H9 (cell line): Measurements from ENCODE around the gene KBTBD12. TPM values are rescaled to one million over a fixed set of nuclear protein-coding genes. Genes with fewer than 3 reads are reported as not detected.

Experiments
- DNase-seq: peaks from one replicate; pipeline ENCODE4 v3.0.0-alpha.2; 2017
- H2AFZ ChIP-seq: one replicate; pipeline ENCODE4 v1.6.1; 2013; ENCODE audit warnings: mild to moderate bottlenecking, low read length, control low read depth, moderate library complexity
- H2AK5ac ChIP-seq: 2 replicates; pipeline ENCODE4 v1.6.1; 2013; ENCODE audit warnings: low read length, control low read depth, mixed read lengths; ENCODE audit not compliant: insufficient read length
- H2BK120ac ChIP-seq: one replicate; pipeline ENCODE4 v1.6.1; 2013; ENCODE audit warnings: low read depth, mild to moderate bottlenecking, low read length, control low read depth, inconsistent platforms; ENCODE audit not compliant: poor library complexity, severe bottlenecking
- H2BK12ac ChIP-seq: 2 replicates; pipeline ENCODE4 v1.6.1; 2013; ENCODE audit warnings: low read length, control low read depth, mixed read lengths, low read depth; ENCODE audit not compliant: insufficient read length
- H2BK15ac ChIP-seq: 2 replicates; pipeline ENCODE4 v1.6.1; 2013; ENCODE audit warnings: low read depth, low read length, control low read depth
- H2BK20ac ChIP-seq: one replicate; pipeline ENCODE4 v1.6.1; 2013; ENCODE audit warnings: low read depth, mild to moderate bottlenecking, low read length, control low read depth, inconsistent platforms; ENCODE audit not compliant: poor library complexity, severe bottlenecking
- H2BK5ac ChIP-seq: 2 replicates; pipeline ENCODE4 v1.6.1; 2013; ENCODE audit warnings: low read length, control low read depth, mixed read lengths; ENCODE audit not compliant: insufficient read length
- H3K14ac ChIP-seq: 2 replicates; pipeline ENCODE4 v1.6.1; 2013; ENCODE audit warnings: low read length, control low read depth; ENCODE audit not compliant: insufficient read depth
- H3K18ac ChIP-seq: 2 replicates; pipeline ENCODE4 v1.6.1; 2013; ENCODE audit warnings: low read depth, mild to moderate bottlenecking, mixed read lengths, low read length, control low read depth; ENCODE audit not compliant: insufficient read length
- H3K23ac ChIP-seq: 2 replicates; pipeline ENCODE4 v1.6.1; 2013; ENCODE audit warnings: low read length, control low read depth, mixed read lengths, low read depth; ENCODE audit not compliant: insufficient read length
- H3K23me2 ChIP-seq: 2 replicates; pipeline ENCODE4 v1.6.1; 2013; ENCODE audit warnings: low read depth, mild to moderate bottlenecking, mixed read lengths, low read length, control low read depth; ENCODE audit not compliant: insufficient read length, poor library complexity, severe bottlenecking
- H3K27ac ChIP-seq: 2 replicates; pipeline ENCODE4 v1.5.1; 2013; ENCODE audit warnings: low read length, control low read depth, mixed read lengths, low read depth; ENCODE audit not compliant: insufficient read length
- H3K27me3 ChIP-seq: 2 replicates; pipeline ENCODE4 v1.6.1; 2013; ENCODE audit warnings: low read length, control low read depth, inconsistent platforms; ENCODE audit not compliant: insufficient read depth
- H3K4ac ChIP-seq: 2 replicates; pipeline ENCODE4 v1.6.1; 2013; ENCODE audit warnings: low read depth, mild to moderate bottlenecking, control low read depth, inconsistent platforms, low read length, moderate library complexity
- H3K4me1 ChIP-seq: 2 replicates; pipeline ENCODE4 v1.6.1; 2013; ENCODE audit warnings: low read length, control low read depth, inconsistent platforms; ENCODE audit not compliant: insufficient read depth
- H3K4me2 ChIP-seq: 2 replicates; pipeline ENCODE4 v1.6.1; 2013; ENCODE audit warnings: low read length, control low read depth, mixed read lengths; ENCODE audit not compliant: insufficient read length, insufficient read depth
- H3K56ac ChIP-seq: 2 replicates; pipeline ENCODE4 v1.6.1; 2013; ENCODE audit warnings: low read depth, mild to moderate bottlenecking, mixed read lengths, low read length, control low read depth; ENCODE audit not compliant: insufficient read length
- H3K79me1 ChIP-seq: 2 replicates; pipeline ENCODE4 v1.6.1; 2013; ENCODE audit warnings: low read depth, mild to moderate bottlenecking, moderate library complexity, low read length, control low read depth, inconsistent platforms; ENCODE audit not compliant: insufficient read depth, poor library complexity, severe bottlenecking
- H3K79me2 ChIP-seq: 2 replicates; pipeline ENCODE4 v1.6.1; 2013; ENCODE audit warnings: low read length, control low read depth, inconsistent platforms; ENCODE audit not compliant: insufficient read depth
- H3K9ac ChIP-seq: 2 replicates; pipeline ENCODE4 v1.6.1; 2013; ENCODE audit warnings: low read length, control low read depth, mixed read lengths; ENCODE audit not compliant: insufficient read length; ENCODE audit errors: extremely low read depth
- H3K9me3 ChIP-seq: one replicate; pipeline ENCODE4 v1.6.1; 2013; ENCODE audit warnings: low read depth, low read length, inconsistent platforms; ENCODE audit not compliant: control insufficient read depth
- H3T11ph ChIP-seq: one replicate; pipeline ENCODE4 v1.6.1; 2013; ENCODE audit warnings: mild to moderate bottlenecking, low read length, control low read depth, inconsistent platforms
- H4K20me1 ChIP-seq: one replicate; pipeline ENCODE4 v1.6.1; 2013; ENCODE audit not compliant: control insufficient read depth, insufficient read length, insufficient read depth
- H4K5ac ChIP-seq: 2 replicates; pipeline ENCODE4 v1.6.1; 2013; ENCODE audit warnings: low read depth, mild to moderate bottlenecking, mixed read lengths, low read length, control low read depth; ENCODE audit not compliant: insufficient read length
- H4K8ac ChIP-seq: replicated peaks from 2 replicates; pipeline ENCODE4 v1.6.1; 2013; ENCODE audit warnings: low read length, control low read depth, mixed read lengths, low read depth; ENCODE audit not compliant: insufficient read length
- H4K91ac ChIP-seq: 2 replicates; pipeline ENCODE4 v1.6.1; 2013; ENCODE audit warnings: low read depth, mild to moderate bottlenecking, moderate library complexity, mixed read lengths, low read length, control low read depth; ENCODE audit not compliant: insufficient read length
- H3K27ac Mint-ChIP-seq, 3 experiments: 2 replicates in 2 of 3; 3 replicates in 1 of 3; pipeline ENCODE4 v1.8.0; 2020 to 2021; ENCODE audit warnings: mixed read lengths in 3 of 3, mild to moderate bottlenecking in 1 of 3, moderate library complexity in 1 of 3
- H3K27me3 Mint-ChIP-seq: 2 replicates; pipeline ENCODE4 v1.8.0; 2021; ENCODE audit warnings: low read depth, mild to moderate bottlenecking, moderate library complexity, mixed read lengths
- H3K36me3 Mint-ChIP-seq, 3 experiments: 2 replicates in 2 of 3; 3 replicates in 1 of 3; pipeline ENCODE4 v1.8.0; 2020 to 2021; ENCODE audit warnings: low read depth in 3 of 3, mixed read lengths in 3 of 3; ENCODE audit not compliant: insufficient read depth in 1 of 3
- H3K4me1 Mint-ChIP-seq, 2 experiments: 2 replicates each; pipeline ENCODE4 v1.8.0; 2020; ENCODE audit warnings: mixed read lengths in 2 of 2
- H3K4me3 Mint-ChIP-seq, 2 experiments: 2 replicates in 1 of 2; 3 replicates in 1 of 2; pipeline ENCODE4 v1.8.0; 2020 to 2021; ENCODE audit warnings: mild to moderate bottlenecking in 2 of 2, mixed read lengths in 2 of 2, moderate library complexity in 1 of 2
- H3K9me3 Mint-ChIP-seq, 2 experiments: 2 replicates in 1 of 2; 3 replicates in 1 of 2; pipeline ENCODE4 v1.8.0; 2020; ENCODE audit warnings: mild to moderate bottlenecking in 2 of 2, mixed read lengths in 2 of 2, moderate library complexity in 1 of 2
- total RNA-seq: library from RNA; stranded (reverse); gene quantifications from 2 replicates; pipeline ENCODE4 v1.2.1, GENCODE V29; 2021
- TF ChIP-seq, protein P1 (sequence below): fragments of 200-600 bp; sonication (generic); conservative IDR thresholded peaks from 3 replicates; pipeline ENCODE4 v1.8.0; 2021; ENCODE audit warnings: antibody characterized with exemption, mild to moderate bottlenecking

Gene KBTBD12
- total RNA-seq, 1 experiment from 2014 or later = not detected

DNA sequence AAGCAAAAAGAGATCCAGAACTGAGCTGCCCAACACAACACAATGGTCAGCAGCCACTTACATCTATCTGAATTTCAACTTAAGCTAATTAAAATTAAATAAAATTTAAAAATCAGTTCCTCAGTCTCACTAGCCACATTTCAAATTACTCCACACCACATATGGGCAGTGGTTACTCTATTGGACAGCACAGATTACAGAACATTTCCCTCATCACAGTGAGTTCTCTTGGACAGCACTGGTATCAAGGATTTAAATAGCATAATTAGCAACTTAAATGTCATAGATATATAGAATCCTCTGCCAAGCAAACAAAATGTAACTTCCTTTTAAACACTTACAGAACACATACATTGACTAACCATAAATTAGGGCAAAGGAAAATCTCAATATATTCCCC is 64.4 kb downstream of the KBTBD12 start:
- no peak overlapping the region for H4K8ac ChIP-seq
- H3K79me1 ChIP-seq = no peaks in the 10 kb centered on the region
- H2AFZ ChIP-seq = no peak overlapping the region
- H3K9ac ChIP-seq = no peak overlapping the region
- H3K23ac ChIP-seq = no peak overlapping the region
- no peaks in the 10 kb centered on the region for H3K9me3 ChIP-seq
- H2BK15ac ChIP-seq = no peak overlapping the region
- Mint-ChIP-seq H3K36me3 (no peaks in the 10 kb centered on the region), H3K27me3 (peaks cover 32% of the 10 kb centered on the region), H3K4me3 (no peak overlapping the region), H3K9me3 (peaks cover 2 to 3% of the 10 kb centered on the region in 2 experiments; a peak in 4 of 5 replicates), H3K27ac (no peak overlapping the region), H3K4me1 (0 out of 4 replicates have a peak, but pooled peaks cover 0 to 4% of the 10 kb centered on the region in 2 experiments)
- H3T11ph ChIP-seq = no peak overlapping the region
- no peaks in the 10 kb centered on the region for H3K27me3 ChIP-seq
- H2BK20ac ChIP-seq = no peak overlapping the region
- H3K18ac ChIP-seq = no peak overlapping the region
- H2BK5ac ChIP-seq = no peak overlapping the region
- no peaks in the 10 kb centered on the region for H3K4me1 ChIP-seq
- H4K20me1 ChIP-seq = no peaks in the 10 kb centered on the region
- no peaks in the 10 kb centered on the region for H3K79me2 ChIP-seq
- no peak overlapping the region for H2BK120ac ChIP-seq
- DNase-seq = no peak
- H3K4ac ChIP-seq = no peak overlapping the region
- no peaks in the 10 kb centered on the region for H3K23me2 ChIP-seq
- no peak overlapping the region for H4K5ac ChIP-seq
- no peak overlapping the region for H3K56ac ChIP-seq
- H2AK5ac ChIP-seq = no peak overlapping the region
- no peak overlapping the region for H3K14ac ChIP-seq
- no peak overlapping the region for H3K27ac ChIP-seq
- no peak overlapping the region for H2BK12ac ChIP-seq
- no peak overlapping the region for H4K91ac ChIP-seq
- no peak overlapping the region for H3K4me2 ChIP-seq
- TF ChIP-seq, protein P1, sequence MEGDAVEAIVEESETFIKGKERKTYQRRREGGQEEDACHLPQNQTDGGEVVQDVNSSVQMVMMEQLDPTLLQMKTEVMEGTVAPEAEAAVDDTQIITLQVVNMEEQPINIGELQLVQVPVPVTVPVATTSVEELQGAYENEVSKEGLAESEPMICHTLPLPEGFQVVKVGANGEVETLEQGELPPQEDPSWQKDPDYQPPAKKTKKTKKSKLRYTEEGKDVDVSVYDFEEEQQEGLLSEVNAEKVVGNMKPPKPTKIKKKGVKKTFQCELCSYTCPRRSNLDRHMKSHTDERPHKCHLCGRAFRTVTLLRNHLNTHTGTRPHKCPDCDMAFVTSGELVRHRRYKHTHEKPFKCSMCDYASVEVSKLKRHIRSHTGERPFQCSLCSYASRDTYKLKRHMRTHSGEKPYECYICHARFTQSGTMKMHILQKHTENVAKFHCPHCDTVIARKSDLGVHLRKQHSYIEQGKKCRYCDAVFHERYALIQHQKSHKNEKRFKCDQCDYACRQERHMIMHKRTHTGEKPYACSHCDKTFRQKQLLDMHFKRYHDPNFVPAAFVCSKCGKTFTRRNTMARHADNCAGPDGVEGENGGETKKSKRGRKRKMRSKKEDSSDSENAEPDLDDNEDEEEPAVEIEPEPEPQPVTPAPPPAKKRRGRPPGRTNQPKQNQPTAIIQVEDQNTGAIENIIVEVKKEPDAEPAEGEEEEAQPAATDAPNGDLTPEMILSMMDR = no peak
